HG03135 (cell line): ENCODE results near the gene ANAPC16.
"Not testable (repeated sequence)": the region's sequence is repeated elsewhere in the genome, so short reads cannot be mapped to it uniquely, and the experiment has no call there.

ENCODE experiments used
- ATAC-seq: cut with Tn5 transposase; IDR thresholded peaks from one replicate; pipeline ENCODE4 v1.9.1; 2021; ENCODE audit warnings: mild to moderate bottlenecking, moderate library complexity; ENCODE audit not compliant: unreplicated experiment

Gene ANAPC16

DNA sequence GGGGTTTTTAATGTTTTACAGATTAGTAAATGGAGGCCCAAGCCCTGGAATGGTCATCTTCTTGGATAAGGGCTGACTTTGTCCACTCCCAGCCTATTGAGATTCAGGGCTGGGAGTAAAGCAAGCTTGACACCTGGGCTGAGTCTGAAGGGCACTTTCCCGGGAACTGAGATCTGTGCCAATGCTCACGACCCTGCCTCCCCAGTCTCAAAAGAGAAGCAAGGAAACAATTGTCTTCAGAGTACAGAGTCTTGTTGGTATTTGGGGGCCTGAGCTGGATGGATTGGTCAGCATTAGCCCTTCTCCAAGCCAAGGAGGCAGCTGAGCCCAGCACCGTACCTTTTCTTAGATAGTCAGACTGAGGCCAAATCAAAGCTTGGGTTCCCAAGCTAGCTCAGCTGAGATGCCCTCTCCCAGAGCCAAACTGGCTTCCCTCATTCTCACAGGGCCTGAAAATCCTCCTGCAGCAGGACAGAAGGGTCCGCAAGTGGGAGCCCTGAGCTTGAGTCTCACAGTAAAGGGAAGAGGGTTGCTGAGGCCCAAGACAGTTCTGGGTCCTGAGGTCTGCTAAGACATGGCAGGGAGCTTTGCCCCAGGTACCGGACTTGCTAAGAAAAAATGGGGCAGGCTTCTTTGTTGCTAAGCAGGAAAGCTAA is 61.7 kb downstream of the ANAPC16 start:
- no peak for ATAC-seq

DNA sequence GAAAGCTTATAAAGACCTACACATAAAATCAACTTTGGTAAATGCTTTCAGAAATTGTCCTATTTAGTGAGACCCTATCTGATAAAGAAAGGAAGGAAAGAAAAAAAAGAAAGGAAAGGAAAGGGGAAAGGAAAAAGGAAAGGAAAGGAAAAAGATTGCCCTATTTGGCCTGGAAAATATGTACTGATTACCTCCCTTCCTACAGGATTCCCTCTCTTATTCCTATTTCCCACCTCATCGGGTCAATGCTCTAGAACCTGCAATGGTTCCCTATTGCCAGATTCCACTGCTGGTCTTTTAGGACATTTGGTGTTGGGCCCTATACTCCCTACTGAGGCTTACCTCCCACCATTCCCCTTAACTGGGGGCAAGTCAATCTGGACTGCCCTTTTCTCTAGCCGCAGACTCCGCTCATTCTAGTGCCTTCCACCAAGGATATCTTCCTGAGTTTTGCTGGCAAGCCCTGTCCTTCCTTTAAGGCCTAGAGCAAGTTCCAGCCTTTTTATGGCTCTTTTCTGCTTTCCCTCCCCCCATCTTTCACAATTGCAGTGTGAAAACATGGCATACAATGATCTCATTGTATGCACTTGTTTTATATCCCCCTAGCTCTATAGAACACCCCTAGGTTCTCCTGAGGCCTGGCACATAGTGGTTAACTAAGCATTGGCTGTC is 62.3 kb downstream of the ANAPC16 start:
- no peak for ATAC-seq

DNA sequence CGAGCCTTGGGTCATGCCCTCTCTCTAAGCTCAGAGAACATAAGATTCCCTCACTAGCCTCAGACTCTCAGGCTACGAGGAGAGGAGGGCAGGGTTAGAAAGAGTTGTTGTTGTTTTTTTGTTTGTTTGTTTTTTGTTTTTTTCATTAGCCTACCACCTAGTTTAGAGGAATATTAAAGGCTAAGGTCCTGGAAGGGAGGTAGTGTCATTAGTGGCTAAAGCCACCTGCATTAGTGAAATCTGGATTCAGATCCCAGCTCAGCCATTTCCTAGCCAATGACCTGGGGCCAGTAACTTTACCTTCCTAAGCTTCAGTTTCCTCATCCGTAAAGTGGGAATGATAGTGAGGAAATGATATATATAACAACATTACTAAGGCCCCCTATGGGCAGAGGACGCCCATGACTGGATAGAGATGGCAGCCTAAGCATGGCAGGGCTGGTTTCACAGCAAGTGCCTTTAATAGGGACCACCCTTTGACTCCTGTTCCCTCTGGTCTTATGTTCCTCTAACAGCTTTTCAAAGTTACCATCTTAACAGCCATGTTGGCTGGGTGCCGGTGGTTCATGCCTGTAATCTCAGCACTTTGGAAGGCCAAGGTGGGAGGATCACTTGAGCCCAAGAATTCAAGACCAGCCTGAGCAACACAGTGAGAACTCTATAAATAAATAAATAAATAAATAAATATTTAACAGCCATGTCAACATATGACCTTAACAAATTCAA is 63.0 kb downstream of the ANAPC16 start:
- ATAC-seq = no peak

DNA sequence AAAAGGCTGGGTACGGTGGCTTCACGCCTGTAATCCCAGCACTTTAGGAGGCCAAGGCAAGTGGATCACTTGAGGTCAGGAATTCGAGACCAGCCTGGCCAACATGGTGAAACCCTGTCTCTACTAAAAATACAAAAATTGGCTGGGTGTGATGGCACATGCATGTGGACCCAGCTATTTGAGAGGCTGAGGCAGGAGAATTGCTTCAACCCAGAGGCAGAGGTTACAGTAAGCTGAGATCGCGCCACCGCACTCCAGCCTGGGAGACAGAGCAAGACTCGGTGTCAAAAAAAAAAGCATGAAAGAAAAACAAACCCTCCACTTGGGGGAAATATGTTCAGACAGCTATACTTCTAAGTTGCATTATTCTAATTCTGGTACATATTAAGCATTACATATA is 63.8 kb downstream of the ANAPC16 start:
- ATAC-seq = not testable (repeated sequence)

DNA sequence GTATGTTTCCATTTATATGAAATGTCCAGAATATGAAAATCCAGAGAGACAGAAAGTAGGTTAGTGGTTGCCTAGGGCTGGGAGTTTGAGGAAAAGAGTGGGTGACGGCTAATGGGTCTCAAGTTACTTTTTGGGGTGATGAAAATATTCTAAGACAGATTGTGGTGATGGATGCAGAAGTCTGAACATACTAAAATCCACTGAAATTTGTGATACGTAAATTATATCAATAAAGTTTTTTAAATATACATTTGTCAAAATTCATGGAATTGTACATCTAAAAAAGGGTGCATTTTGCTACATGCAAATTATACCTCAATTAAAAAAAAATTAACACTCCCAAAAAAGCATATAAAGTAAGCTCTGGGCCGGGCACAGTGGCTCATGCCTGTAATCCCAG is 67.3 kb downstream of the ANAPC16 start:
- ATAC-seq = no peak
